Measurements from ENCODE around the gene SPATA6.
A peak's percentile ranks its signal among the peaks of the same experiment; 100 is the strongest.
"Not testable (repeated sequence)": the region's sequence is repeated elsewhere in the genome, so short reads cannot be mapped to it uniquely, and the experiment has no call there.

The SPATA6 gene

DNA sequence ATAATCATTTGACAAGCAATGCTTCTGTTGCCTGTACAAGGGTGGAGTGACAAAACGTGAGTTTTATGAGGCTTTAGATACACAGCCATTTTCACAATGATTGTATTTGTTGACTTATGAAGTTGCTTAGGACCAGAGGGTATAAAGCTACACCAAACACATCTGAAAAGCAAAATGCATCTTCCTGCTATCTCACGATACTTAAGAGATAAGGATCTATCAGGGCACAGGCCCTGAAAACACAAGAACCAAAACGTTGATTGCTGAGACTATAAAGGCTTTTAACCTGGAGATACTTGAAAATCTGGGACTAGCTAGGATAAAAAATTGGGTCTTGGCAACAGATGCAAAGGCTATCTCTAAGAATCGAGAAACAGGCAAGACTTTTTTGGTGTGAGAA lies 133.7 kb downstream of the SPATA6 start:
- no peak for DNase-seq

DNA sequence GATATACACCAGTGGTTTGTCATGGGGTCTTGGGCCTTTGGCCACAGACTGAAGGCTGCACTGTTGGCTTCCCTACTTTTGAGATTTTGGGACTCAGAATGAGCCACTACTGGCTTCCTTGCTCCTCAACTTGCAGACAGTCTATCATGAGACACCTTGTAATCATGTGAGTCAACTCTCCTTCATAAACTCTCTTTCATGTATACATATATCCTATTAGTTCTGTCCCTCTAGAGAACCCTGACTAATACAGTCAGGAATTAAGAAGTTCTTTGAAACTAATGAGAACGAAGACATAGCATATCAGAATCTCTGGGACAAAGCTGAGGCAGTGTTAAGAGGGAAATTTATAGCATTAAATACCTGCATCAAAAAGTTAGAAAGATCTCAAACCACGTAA lies 138.7 kb downstream of the SPATA6 start:
- no peak for DNase-seq

DNA sequence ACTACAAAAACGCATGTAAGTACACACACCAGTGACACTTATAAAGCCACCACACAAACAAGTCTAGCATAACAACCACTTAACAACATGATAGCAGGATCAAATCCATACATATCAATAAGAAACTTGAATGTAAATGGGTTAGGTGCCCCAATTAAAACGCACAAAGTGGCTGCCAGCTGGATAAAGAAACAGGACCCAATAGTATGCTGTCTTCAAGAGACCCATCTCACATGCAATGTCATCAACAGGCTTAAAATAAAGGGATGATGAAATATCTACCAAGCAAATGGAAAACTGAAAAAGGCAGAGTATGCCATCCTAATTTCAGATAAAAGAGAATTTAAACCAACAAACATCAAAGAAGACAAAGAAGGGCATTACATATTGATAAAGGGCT lies 139.9 kb downstream of the SPATA6 start:
- DNase-seq, result no peak

DNA sequence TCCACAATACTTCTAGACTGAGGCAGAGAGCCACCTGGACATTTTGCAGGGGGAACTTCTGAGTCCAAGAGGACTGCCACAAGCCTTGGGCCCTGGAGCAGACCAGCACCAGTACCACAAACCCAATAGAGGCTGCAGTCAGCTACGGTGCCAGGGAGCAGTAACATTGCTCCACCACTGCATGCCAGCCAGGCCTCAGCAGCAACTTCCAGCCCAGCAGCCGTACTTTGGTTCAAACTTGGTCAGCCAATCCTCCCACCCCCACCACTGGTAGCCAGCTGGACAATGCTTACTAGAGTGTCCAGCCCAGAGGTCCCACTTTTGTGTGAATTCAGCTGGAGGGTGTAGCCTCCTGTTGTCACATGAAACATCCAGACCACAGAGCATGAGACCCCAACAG lies 142.1 kb downstream of the SPATA6 start:
- DNase-seq, result no peak

DNA sequence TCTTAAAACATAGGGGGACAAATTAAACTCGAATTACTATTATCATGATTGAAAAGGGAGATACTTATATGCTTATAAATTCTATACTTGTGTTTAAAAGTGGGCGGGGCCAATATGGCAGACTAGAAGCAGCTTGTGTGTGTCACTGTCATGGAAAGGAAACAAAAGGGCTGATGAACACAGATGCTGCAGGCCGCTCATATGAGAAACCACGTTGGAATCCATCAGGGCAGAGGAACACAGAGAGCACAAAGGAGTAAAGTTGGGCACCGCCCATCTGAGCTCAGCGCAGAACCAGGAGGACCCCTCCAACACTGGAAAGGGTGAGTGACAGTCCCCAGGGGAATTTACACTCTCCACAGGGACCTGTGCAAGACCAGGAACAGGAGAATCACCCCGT lies 142.5 kb downstream of the SPATA6 start:
- no peak for DNase-seq

DNA sequence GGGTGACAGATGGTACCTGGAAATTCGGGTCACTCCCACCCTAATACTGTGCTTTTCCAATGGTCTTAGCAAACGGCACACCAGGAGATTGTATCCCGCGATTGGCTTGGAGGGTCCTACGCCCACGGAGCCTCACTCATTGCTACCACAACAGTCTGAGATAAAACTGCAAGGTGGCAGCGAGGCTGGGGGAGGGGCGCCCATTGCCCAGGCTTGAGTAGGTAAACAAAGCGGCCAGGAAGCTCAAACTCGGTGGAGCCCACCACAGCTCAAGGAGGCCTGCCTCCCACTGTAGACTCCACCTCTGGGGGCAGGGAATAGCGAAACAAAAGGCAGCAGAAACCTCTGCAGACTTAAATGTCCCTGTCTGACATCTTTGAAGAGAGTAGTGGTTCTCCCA lies 160.2 kb downstream of the SPATA6 start:
- not testable (repeated sequence) for DNase-seq

DNA sequence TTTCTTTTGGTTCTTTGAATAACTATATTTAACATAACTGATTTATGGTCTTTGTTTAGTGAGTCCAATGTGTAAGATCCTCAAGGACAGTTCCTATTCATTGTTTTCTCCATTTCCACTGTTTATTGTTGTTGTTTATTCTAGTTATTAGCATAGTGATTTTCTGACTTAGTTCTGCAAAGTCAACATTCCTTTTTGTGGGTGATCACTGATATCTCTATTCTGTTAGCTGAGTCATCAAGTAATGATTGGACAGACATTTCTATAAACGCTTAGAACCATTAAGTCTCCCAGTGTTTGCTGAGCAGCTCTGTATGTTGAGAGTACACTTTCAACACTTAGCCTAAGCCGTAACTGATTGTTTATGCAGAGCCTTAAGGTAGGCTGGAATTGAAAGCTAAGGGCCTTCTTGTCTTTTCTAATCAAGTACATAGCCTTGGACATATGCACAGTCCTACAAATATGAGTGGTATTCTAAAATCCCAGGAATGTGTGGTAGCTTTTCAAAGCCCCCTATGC lies 162.4 kb downstream of the SPATA6 start:
- no peak for DNase-seq

DNA sequence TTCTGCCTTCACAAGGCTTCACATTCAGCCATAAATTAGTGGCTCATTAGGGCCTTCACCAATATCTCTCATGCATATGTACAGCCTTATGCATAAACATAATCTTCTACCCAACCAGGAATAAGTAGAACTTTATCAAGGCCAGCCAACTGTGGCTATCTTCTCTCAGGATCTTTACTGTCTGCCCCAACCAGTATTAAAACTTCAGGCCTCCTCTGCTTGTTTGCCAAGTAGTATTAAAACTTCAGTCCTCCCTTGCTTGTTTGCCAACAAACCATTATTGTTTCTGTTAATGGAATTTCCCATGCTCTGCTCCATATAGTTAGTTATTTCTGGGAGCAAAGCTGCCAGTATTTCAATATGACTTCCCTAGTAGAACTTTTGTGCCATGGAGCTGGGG lies 169.4 kb downstream of the SPATA6 start:
- DNase-seq, result no peak

DNA sequence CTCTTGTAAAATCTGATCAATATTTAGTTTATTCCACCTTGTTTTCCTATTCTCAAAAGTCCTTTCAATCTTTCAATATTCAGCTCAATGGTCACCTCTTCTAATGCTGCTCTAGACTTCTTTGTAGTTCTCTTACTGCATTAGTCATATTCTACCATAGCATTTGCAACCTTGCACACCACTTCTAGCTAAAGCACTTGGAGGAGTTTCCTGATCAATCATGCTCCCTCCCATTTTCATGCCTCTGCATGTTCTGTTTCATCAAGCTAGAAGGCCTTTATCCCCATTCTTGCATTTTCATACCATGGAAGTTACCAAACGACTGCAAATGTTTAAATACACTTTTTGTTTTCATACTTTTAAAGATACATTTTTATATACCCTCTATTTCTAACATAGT lies 177.3 kb downstream of the SPATA6 start:
- DNase-seq, result no peak

DNA sequence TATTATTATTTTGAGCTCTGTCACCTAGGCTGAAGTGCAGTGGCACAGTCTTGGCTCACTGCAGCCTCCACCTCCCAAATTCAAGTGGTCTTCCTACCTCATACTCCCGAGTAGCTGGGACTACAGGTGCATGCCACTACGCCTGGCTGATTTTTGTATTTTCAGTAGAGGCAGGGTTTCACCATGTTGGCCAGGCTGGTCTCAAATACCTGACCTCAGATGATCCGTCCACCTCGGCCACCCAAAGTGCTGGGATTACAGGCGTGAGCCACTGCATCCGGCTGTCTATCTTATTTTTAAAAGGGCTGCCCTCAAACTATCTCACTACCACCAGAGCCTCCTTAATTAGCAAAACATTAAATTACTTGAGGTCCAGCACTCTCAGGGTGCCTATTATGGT lies 177.9 kb downstream of the SPATA6 start:
- DNase-seq, result not testable (repeated sequence)

DNA sequence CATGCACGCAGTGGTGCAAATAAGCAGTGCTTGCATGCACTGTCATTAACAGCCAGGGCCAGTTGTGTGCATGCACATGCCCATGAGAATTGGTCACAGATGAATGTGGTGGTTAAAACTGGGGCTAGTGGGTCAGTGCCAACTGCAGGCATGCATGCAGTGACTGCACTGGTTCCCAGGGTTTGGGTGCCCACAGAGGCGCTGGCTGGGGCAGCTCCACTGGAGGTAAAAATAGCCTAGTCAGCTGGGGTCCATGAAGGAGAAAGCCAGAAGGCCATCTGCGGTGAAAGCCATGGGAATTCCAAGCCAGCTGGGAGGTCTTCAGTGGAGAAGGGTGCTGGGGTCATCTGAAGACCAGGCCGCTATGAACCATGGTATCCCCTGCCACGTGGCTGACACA lies 179.3 kb downstream of the SPATA6 start:
- DNase-seq, result no peak

DNA sequence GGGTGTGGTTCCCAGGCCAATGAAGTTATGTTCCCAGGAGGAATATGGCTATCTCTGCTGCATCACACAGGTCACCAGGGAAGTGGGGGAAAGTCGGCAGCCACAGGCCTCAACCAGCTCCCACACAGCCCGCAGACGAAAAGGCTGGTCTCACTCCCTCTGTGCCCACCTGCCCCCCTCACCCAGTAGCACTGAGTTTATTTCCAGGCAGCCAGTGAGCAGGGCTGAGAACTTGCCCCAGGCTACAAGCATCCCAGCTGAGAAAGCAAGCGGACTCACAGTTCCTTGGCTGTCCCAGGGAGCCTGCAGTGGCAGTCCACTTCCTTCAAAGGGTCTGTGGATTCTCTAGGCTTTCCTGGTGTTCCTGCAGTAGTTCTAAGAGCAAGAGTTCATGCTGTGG lies 180.6 kb downstream of the SPATA6 start:
- DNase-seq, result no peak

DNA sequence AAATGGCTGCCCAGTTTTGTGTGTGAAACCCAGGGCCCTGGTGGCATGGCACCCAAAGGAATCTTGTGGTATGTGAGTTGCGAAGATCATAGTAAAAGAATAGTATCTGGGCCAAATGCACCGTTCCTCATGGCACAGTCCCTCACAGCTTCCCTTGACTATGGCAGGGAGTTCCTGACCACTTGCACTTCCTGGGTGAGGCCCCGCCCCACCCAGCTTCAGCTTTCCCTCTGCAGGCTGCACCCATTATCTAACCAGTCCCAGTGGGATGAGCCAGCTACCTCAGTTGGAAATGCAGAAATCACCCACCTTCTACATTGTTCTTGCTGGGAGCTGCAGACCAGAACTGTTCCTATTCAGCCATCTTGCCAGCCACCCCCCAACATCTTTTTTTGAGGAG lies 186.5 kb downstream of the SPATA6 start:
- no peak for DNase-seq

DNA sequence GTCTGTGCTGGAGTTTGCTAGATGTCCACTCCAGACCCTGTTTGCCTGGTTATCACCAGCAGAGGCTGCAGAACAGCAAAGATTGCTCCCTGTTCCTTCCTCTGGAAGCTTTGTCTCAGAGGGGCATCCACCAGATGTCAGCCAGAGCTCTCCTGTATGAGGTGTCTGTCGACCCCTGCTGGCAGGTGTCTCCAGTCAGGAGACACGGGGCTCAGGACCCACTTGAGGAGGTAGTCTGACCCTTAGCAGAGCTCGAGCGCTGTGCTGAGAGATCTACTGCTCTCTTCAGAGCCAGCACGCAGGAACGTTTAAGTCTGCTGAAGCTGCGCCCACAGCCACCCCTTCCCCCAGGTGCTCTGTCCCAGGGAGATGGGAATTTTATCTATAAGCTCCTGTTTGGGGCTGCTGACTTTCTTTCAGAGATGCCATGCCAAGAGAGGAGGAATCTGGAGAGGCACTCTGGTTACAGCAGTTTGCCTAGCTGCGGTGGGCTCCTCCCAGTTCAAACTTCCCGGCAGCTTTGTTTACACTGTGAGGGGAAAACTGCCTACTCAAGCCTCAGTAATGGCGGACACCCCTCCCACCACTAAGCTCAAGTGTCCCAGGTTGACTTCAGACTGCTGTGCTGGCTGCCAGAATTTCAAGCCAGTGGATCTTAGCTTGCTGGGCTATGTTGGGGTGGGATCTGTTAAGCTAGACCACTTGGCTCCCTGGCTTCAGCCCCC lies 187.1 kb downstream of the SPATA6 start:
- not testable (repeated sequence) for DNase-seq

DNA sequence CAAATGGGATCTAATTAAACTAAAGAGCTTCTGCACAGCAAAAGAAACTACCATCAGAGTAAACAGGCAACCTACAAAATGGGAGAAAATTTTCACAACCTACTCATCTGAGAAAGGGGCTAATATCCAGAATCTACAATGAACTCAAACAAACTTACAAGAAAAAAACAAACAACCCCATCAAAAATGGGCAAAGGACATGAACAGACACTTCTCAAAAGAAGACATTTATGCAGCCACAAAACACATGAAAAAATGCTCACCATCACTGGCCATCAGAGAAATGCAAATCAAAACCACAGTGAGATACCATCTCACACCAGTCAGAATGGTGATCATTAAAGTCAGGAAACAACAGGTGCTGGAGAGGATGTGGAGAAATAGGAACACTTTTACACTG lies 189.7 kb downstream of the SPATA6 start:
- not testable (repeated sequence) for DNase-seq

DNA sequence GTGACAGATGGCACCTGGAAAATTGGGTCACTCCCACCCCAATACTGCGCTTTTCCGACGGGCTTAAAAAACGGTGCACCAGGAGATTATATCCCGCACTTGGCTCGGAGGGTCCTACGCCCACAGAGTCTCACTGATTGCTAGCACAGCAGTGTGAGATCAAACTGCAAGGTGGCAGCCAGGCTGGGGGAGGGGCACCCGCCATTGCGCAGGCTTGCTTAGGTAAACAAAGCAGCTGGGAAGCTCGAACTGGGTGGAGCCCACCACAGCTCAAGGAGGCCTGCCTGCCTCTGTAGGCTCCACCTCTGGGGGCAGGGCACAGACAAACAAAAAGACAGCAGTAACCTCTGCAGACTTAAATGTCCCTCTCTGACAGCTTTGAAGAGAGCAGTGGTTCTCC lies 194.6 kb downstream of the SPATA6 start:
- not testable (repeated sequence) for DNase-seq

DNA sequence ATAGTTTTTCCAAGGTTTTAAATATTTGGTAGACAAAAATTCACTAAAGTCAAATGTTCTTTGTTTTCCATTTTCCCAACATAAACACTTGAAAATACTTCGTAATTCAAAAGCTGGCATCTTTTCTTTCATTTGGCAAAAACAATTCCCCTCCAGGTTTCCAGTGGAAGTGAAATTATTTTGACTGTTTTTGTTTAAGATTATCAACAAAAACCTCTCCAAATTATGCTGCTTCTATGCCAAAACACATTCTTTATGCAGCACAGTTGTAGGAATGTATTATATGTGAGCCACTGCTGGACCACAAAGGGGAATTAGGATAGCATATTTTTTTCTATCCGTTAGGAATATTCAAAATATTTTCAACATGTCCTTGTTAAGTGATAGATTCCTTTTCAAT lies 205.4 kb downstream of the SPATA6 start:
- no peak for DNase-seq

DNA sequence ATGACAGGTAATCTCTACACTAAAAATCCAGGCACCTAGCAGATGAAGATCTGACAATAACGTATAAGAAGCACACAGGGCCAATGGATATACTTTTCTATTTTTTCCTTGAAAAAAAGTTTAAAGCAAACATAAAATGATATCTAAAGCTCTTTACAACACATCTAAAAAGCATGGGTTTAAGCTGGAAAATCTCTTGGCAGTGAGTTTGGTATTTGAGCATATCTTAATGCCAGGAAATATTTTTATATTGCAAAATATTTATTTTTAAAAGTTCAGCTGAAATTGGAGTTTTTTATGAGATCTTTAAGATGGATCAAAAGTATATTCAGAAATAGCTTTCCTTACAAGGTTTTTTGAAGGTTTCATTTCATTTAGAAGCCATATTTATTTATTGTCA lies 209.0 kb downstream of the SPATA6 start:
- no peak for DNase-seq

DNA sequence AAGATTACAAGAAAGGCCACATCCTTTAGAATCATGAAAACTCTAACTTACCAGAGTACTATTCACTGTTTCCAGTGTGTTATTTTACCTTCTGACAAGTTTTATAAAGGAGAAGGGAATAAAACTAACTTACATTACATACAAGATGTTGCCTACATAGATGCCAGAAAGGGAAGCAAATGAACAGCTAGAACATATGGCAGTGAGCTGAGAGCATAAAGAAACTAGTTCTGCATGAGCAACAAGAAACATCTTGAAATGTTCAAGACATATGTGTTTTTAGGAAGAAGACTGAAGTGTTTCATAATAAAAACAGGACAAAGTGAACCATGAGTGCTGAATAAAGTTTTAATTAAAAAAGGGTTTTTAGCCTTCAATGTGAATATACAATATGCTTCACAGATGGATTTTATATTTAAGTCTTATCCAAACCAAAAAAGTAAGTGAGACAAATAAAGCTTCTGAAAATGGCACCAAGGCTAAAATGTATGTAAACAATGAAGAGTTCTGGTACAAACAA lies 210.1 kb downstream of the SPATA6 start:
- no peak for DNase-seq

DNA sequence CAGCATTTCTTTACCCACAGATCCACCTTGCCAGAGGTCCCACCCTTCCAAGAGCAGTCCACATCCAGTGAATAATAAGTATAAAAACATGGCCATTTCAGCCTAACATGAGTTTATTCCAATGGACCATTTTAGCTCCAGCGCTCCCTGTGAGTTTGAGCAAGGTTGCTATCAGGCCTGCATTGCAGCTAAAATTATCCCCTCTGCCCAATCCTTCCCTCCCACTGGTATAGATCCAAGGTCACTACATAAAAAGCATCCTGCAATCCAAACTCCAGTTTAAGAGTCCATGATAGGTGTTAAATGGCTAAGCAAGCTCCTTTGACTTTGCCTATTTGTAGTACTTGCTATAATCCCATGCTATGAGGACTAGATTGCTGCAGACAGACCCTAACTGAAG lies 213.9 kb downstream of the SPATA6 start:
- no peak for DNase-seq

DNA sequence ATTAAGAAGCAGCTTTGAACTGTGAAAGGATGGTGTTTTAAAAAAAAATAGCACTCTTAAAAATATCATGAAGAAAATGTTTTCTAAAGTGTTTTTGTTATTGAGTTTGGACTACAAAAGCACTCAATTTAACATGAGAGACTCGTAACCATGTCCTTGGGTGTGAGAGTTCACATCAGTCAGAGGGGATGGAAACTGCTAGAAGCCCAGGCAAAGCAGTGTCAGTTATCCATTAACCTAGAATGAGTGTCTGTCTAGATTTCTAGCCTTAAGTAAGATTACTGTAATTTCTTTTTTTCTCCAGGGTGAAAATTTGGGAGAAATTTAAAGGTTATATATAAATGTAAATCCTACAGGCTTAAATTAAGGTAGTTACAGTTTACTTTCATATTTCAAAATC lies 217.8 kb downstream of the SPATA6 start:
- DNase-seq, result no peak

DNA sequence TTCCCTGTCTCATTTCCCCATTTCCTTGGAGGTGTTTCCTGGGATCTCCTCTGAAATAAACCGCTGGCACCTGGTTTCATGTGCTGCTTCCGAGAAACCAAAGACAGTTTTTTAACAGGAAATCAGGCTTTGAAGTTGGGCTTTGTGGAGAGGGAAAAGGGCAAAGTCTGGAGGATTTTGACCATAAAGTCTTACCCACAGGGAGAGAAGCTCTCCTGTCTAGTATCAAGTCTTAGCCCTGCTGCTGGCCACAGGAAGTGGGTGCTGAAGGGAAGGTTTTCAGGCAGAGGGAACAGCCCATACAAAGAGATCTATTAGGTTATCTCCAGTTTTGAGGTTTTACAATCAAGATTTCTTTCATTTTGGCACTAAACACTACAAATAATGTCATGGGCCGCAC lies 220.2 kb downstream of the SPATA6 start:
- no peak for DNase-seq

DNA sequence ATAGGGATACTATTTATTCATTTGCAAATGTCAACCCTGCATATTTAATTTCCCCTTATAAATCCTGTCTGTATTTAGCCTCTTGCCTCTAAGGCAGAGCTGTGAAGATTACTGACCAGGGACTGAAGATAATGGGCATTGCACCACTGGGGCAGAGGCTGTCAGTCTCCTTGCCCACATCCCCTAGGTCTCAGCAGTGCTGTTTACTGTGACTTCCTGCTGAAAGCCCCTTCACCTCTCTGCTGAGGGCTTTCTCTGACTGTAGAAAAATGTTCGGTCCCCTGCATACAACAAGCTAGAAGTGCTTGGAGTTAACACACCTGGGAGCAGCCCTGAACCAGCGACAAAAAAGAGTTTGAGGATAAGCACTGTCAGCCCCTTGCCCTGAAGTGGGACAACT lies 220.7 kb downstream of the SPATA6 start:
- DNase-seq, result peak; percentile 59

DNA sequence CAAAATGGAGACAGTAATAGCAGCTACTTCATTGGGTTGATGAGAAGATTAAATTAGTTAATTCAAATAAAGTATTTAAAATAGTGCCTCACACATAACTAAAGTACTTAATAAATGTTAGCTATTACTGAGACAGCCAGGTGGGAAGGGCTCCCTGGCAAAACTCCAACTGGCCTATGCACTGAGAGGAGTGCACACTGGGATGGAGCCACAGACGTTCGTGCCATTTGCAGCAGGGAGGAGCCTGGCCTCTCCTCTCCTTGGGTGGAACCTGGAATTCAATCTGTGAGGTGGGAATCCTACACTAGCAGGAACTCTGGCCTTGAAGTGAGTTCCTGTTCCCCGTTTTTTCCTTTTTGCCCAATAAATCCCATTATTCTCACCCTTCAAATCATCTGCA lies 221.4 kb downstream of the SPATA6 start:
- DNase-seq, result no peak

DNA sequence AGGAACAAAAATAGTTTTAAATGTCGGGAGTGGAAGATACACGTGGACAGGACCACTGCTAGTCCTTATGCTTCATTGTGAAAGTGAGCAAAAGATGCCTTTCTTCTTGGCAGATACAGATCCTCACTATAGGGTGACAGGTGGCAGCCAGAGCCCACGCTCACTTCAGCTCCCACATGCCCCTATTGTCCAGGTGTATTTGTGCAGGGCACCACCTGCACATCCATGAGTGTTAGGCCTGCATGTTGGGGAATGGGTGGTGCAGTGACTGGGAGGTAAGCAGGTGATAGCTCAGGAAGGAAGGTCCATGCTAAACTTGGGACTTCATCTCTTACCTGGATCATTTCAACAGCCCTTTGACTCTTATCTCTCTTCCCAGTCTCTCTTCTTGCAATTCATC lies 222.1 kb downstream of the SPATA6 start:
- DNase-seq, result no peak
